T-helper 17 cell (primary cell): Measurements from ENCODE around the gene HNMT. TPM values are rescaled to one million over a fixed set of nuclear protein-coding genes. Genes with fewer than 3 reads are reported as not detected.
"Not testable (repeated sequence)": the region's sequence is repeated elsewhere in the genome, so short reads cannot be mapped to it uniquely, and the experiment has no call there.

Experiments used
- ATAC-seq: fragments of 150-1000 bp; cut with Tn5 transposase; 2 replicates; pipeline ENCODE4 v1.10.0; 2021; ENCODE audit warnings: mild to moderate bottlenecking, moderate library complexity
- DNase-seq, 3 donors: peaks; one replicate each; pipeline versions ENCODE4 v3.0.0 to v3.0.0-alpha.2; 2020 to 2021
- H3K9me3 ChIP-seq: one replicate; pipeline ENCODE4 v1.7.0; 2013; ENCODE audit warnings: low read length, mild to moderate bottlenecking; ENCODE audit not compliant: control insufficient read depth, poor library complexity, severe bottlenecking
- H3K27ac Mint-ChIP-seq: one replicate; pipeline ENCODE4 v1.8.0; 2022; ENCODE audit warnings: mild to moderate bottlenecking, moderate library complexity, mixed read lengths
- H3K27me3 Mint-ChIP-seq: one replicate; pipeline ENCODE4 v1.8.0; 2022; ENCODE audit warnings: mixed read lengths
- H3K36me3 Mint-ChIP-seq: one replicate; pipeline ENCODE4 v1.8.0; 2022; ENCODE audit warnings: low read depth, mixed read lengths
- H3K4me1 Mint-ChIP-seq: one replicate; pipeline ENCODE4 v1.8.0; 2022; ENCODE audit warnings: mild to moderate bottlenecking, mixed read lengths
- H3K4me3 Mint-ChIP-seq: one replicate; pipeline ENCODE4 v1.8.0; 2022; ENCODE audit warnings: mild to moderate bottlenecking, moderate library complexity, mixed read lengths
- total RNA-seq, 4 donors: library from RNA in 2 of 4; stranded (reverse) in 2 of 4; gene quantifications; one replicate each; pipeline ENCODE4 v1.2.3 and lab custom pipeline; 2022 to 2026

The HNMT gene
- total RNA-seq, 2 donors from 2014 or later, result 0.47 to 0.60 TPM

DNA sequence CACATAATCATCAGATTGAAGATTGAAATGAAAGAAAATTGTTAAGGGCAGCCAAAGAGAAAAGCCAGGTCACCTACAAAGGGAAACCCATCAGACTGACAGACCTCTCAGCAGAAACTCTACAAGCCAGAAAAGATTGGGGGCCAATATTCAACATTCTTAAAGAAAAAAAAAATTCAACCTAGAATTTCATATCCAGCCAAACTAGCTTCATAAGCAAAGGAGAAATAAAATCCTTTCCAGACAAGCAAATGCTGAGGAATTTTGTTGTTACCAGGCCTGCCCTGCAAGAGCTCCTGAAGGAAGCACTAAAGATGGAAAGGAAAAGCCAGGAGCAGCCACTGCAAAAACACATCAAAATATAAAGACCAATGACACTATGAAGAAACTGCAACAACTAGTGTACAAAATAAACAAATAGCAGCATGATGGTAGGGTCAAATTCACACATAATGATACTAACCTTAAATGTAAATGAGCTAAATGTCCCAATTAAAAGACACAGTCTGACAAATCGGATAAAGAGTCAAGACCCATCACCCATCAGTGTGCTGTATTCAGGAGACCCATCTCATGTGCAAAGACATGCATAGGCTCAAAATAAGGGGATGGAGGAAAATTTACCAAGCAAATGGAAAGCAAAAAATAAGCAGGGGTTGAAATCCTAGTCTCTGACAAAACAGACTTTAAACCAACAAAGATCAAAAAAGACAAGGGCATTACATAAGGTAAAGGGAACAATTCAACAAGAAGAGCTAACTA is 29.6 kb downstream of the HNMT start:
- H3K9me3 ChIP-seq, H3K4me3 Mint-ChIP-seq, H3K27ac Mint-ChIP-seq, ATAC-seq, DNase-seq, H3K4me1 Mint-ChIP-seq, H3K27me3 Mint-ChIP-seq, H3K36me3 Mint-ChIP-seq: not testable (repeated sequence)

DNA sequence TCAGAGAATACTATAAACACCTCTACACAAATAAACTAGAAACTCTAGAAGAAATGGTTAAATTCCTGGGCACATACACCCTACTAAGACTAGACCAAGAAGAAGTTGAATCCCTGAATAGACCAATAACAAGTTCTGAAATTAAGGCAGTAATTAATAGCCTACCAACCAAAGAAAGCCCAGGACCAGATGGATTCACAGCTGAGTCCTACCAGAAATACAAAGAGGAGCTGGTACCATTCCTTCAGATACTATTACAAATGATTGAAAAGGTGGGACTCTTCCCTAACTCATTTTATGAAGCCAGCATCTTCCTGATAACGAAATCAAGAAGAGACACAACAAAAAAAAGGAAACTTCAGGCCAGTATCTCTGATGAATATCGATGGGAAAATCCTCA is 31.1 kb downstream of the HNMT start:
- H3K4me1 Mint-ChIP-seq, H3K4me3 Mint-ChIP-seq, DNase-seq, H3K27ac Mint-ChIP-seq, H3K9me3 ChIP-seq, ATAC-seq, H3K36me3 Mint-ChIP-seq, H3K27me3 Mint-ChIP-seq: not testable (repeated sequence)

DNA sequence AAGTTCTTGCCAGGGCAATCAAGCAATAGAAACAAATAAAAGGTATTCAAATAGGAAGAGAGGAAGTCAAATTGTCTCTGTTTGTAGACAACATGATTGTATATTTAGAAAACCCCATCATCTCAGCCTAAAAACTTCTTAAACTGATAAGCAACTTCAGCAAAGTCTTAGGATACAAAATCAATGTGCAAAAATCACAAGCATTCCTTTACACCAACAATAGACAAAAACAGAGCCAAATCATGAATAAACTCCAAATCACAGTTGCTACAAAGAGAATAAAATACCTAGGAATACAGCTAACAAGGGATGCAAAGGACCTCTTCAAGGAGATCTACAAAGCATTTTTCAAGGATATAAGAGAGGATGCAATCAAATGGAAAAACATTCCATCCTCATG is 31.9 kb downstream of the HNMT start:
- not testable (repeated sequence) for DNase-seq, H3K27ac Mint-ChIP-seq

DNA sequence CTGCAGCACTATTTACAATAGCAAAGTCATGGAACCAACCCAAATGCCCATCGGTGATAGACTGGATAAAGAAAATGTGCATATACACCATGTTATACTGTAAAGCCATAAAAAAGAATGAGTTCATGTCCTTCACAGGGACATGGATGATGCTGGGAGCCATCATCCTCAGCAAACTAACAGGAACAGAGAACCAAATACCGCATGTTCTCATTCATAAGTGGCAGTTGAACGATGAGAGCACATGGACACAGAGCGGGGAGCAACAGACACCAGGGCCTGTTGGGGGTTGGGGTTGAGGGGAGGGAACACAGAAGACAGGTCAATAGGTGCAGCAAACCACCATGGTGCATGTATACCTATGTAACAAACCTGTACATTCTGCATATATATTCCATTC is 33.5 kb downstream of the HNMT start:
- H3K4me1 Mint-ChIP-seq, result no peaks in the 10 kb centered on the region
- H3K36me3 Mint-ChIP-seq, result no peaks in the 10 kb centered on the region
- no peak overlapping the region for H3K4me3 Mint-ChIP-seq
- no peak overlapping the region for H3K27ac Mint-ChIP-seq
- H3K9me3 ChIP-seq, result no peaks in the 10 kb centered on the region
- no peaks in the 10 kb centered on the region for H3K27me3 Mint-ChIP-seq
- ATAC-seq (no peak), DNase-seq (no peak)

More for the DNA sequence above, 31.9 kb downstream of the HNMT start:
- H3K4me3 Mint-ChIP-seq, H3K36me3 Mint-ChIP-seq, H3K9me3 ChIP-seq, H3K27me3 Mint-ChIP-seq, ATAC-seq, H3K4me1 Mint-ChIP-seq: not testable (repeated sequence)

DNA sequence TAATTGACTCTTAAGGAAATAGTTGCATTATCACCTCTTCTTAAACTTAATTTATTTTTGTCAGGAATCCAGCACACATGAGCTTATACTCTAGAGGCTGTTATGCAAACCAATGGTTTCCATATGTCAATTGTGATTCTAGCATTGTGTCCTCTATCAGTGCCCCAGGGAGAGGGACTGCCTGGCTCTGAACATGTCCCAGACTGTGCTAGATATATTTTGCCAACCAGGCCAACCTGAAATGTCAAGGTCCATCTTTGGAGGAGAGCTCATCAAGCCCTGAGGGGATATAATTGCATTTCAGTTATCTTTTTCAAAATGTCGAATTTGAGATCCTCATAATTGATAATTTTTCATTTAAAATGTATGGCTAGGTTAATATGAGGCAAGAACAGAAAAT is 34.2 kb downstream of the HNMT start:
- DNase-seq, result no peak
- H3K4me3 Mint-ChIP-seq, result no peak overlapping the region
- H3K4me1 Mint-ChIP-seq, result no peaks in the 10 kb centered on the region
- no peaks in the 10 kb centered on the region for H3K36me3 Mint-ChIP-seq
- H3K27me3 Mint-ChIP-seq, result no peaks in the 10 kb centered on the region
- H3K9me3 ChIP-seq, result no peaks in the 10 kb centered on the region
- no peak for ATAC-seq
- no peak overlapping the region for H3K27ac Mint-ChIP-seq

DNA sequence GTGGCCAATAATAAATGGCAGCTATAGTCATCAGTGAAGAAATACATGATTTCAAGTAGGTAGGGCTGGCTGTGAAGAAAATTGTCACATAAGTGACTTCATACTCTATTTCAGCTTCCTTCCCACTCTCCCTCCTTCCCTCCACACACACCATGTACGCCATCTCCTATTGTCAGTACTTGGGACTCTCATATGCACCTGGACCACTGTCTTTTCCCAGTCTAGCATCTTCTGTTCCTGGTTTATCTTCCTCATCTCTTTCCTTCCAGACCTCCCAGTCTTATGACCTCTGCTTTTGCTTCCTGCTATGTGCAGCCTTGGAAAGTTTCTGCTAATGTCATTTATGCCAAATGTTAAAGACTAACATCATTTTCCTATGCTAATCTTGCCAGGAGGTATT is 35.0 kb downstream of the HNMT start:
- Mint-ChIP-seq H3K27me3 (no peaks in the 10 kb centered on the region), H3K36me3 (no peaks in the 10 kb centered on the region)

DNA sequence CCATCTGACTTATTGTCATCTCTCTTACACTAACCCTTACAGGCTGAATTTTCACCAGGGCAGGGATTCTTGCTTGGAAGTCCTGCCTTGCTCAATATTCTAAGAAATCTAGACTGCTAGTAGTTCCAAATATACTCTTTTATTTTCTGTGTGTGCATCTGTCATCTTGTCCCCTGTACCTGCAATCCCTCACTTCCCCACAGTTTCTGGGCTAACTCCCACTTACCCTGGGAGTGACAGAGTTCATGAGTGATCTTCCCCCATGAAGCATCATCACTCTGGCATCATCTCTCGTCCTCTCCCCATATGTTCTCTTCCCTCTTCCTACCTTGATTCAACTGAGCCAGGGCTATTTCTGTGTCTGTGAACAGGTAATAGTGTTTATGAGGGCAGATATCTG is 35.7 kb downstream of the HNMT start:
- H3K9me3 ChIP-seq, result no peaks in the 10 kb centered on the region
- no peaks in the 10 kb centered on the region for H3K4me1 Mint-ChIP-seq
- H3K27me3 Mint-ChIP-seq, result no peaks in the 10 kb centered on the region
- ATAC-seq (no peak), DNase-seq (no peak)
- H3K36me3 Mint-ChIP-seq, result no peaks in the 10 kb centered on the region
- no peak overlapping the region for H3K27ac Mint-ChIP-seq
- no peak overlapping the region for H3K4me3 Mint-ChIP-seq

More for the DNA sequence above, 35.0 kb downstream of the HNMT start:
- no peaks in the 10 kb centered on the region for H3K4me1 Mint-ChIP-seq
- H3K27ac Mint-ChIP-seq, result no peak overlapping the region
- DNase-seq, result no peak
- no peak for ATAC-seq
- H3K4me3 Mint-ChIP-seq, result peak overlapping the region; percentile 3
- H3K9me3 ChIP-seq, result no peaks in the 10 kb centered on the region

DNA sequence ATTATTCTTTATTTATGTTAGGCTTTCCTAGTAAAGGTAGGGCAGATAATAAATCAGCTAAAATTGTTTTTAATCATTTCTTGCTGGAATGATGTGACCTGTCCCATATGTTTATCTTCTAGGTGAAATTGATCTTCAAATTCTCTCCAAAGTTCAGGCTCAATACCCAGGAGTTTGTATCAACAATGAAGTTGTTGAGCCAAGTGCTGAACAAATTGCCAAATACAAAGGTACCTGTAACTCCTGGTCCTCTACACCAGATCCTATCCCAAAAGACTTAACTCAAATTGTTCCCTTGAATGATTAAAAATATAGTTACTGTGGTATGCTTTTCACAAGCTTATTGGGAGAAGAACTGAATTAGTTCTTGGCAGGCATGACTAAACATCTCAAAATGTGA is 36.5 kb downstream of the HNMT start:
- H3K4me1 Mint-ChIP-seq, result no peaks in the 10 kb centered on the region
- ATAC-seq, result no peak

DNA sequence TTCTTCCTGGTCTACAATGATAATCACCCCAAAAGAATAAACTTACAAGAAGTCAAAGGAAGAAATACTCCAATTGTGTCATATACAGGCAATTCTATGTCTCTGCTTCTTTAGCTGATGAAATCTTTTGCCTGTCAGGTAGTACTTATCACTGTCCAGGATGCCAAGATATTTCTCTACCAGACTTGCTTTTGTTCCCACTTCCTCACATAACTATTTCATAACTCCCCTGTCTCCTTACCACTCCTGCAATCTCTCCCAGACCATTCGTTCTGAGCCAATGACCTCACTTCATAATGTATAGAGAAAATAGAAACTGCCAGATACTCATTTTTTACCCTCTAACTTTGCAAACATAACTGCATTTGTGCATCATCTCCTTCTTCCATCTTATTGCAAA is 39.1 kb downstream of the HNMT start:
- no peaks in the 10 kb centered on the region for H3K27me3 Mint-ChIP-seq
- no peak overlapping the region for H3K4me3 Mint-ChIP-seq
- no peaks in the 10 kb centered on the region for H3K4me1 Mint-ChIP-seq
- no peak for DNase-seq
- H3K27ac Mint-ChIP-seq, result no peak overlapping the region
- no peaks in the 10 kb centered on the region for H3K9me3 ChIP-seq
- no peaks in the 10 kb centered on the region for H3K36me3 Mint-ChIP-seq
- ATAC-seq, result no peak

More for the DNA sequence above, 36.5 kb downstream of the HNMT start:
- Mint-ChIP-seq H3K36me3 (no peaks in the 10 kb centered on the region), H3K4me3 (no peak overlapping the region), H3K27me3 (no peaks in the 10 kb centered on the region), H3K27ac (no peak overlapping the region)
- H3K9me3 ChIP-seq, result no peaks in the 10 kb centered on the region
- no peak for DNase-seq

DNA sequence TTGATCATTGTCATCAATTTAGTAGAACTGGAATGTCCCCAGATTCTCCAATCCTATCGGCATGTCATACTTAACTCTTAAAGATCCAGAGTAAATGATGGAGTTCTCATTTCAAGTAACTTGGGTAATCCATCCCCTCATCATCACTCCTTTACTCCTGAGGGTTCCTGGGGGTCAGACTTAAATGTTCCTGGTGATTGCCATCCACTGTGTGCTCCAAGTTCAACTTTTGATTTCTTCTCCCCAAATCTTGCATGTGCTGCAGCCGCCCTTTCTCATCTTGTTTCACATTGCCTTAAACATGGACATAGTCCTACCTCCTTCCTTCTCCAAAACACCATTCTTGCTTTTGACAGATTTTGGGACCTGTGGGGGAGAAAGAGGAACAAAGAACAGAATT is 43.2 kb downstream of the HNMT start:
- no peaks in the 10 kb centered on the region for H3K9me3 ChIP-seq
- Mint-ChIP-seq H3K27me3 (no peaks in the 10 kb centered on the region), H3K36me3 (no peaks in the 10 kb centered on the region), H3K4me3 (no peak overlapping the region), H3K27ac (no peak overlapping the region), H3K4me1 (no peaks in the 10 kb centered on the region)
- ATAC-seq (no peak), DNase-seq (no peak)

DNA sequence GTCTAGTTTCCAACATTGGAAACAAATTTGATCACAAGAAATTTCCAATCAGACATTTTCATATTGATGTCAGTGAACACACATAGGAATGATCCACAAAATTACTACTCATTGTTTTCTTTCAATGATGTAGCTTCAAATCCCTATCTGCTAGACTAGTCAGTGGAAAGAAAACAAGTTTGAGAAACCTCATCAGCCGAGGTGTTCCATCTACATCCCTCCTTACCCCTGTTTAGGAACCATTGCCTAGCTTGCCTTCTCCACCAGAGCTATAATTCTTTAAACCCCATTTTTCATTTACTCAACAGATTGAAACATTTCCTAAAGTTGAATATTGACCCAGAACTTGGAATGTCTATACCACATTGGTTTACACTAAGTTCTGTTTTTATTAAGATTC is 45.3 kb downstream of the HNMT start:
- no peak for ATAC-seq
- no peaks in the 10 kb centered on the region for H3K4me1 Mint-ChIP-seq
- H3K36me3 Mint-ChIP-seq, result no peaks in the 10 kb centered on the region
- H3K4me3 Mint-ChIP-seq, result no peak overlapping the region
- no peaks in the 10 kb centered on the region for H3K27me3 Mint-ChIP-seq
- no peaks in the 10 kb centered on the region for H3K9me3 ChIP-seq
- no peak overlapping the region for H3K27ac Mint-ChIP-seq
- no peak for DNase-seq

DNA sequence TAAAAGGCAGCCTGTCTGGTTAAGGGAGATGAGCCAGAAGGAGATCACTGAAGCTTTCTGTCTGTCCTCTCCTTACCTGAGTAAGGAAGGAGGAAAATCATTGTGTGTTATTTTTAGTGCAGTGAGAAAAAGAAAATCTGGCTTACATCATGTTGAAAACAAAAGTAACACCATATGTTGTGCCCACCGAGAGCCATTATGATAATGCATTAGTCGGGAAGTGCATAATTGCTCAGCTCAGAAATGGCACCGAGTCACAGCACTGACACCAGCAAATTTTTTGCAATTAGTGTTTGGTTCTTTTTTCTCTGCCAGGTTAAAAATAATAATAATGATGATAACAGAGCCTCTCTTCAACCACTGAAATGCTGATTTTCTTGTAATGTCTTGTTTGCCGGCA is 46.6 kb downstream of the HNMT start:
- ATAC-seq (no peak), DNase-seq (no peak)
- no peaks in the 10 kb centered on the region for H3K9me3 ChIP-seq
- Mint-ChIP-seq H3K27ac (no peak overlapping the region), H3K27me3 (no peaks in the 10 kb centered on the region), H3K4me1 (no peaks in the 10 kb centered on the region), H3K4me3 (no peak overlapping the region), H3K36me3 (no peaks in the 10 kb centered on the region)

DNA sequence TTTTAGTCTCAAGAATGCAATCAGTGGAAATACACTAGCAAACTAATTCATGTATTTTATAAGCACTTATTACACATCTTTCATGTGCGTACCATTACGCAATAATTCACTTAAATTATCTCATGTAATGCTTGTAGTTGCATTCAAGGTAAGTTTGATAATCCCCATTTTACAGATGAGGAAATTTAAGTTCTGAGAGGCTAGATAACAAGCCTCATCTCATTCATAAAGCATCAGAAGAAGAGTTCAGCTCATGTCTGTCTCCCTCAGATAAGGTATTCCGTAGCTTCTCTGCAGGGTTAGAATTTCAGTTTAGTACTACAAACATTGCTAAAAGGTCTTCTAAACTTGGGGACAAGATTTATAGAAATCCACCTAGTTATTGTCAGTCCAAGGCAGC is 47.8 kb downstream of the HNMT start:
- no peak overlapping the region for H3K4me3 Mint-ChIP-seq
- no peaks in the 10 kb centered on the region for H3K36me3 Mint-ChIP-seq
- no peaks in the 10 kb centered on the region for H3K9me3 ChIP-seq
- ATAC-seq, result no peak
- no peaks in the 10 kb centered on the region for H3K27me3 Mint-ChIP-seq
- no peak overlapping the region for H3K27ac Mint-ChIP-seq
- DNase-seq, result no peak
- H3K4me1 Mint-ChIP-seq, result no peaks in the 10 kb centered on the region

DNA sequence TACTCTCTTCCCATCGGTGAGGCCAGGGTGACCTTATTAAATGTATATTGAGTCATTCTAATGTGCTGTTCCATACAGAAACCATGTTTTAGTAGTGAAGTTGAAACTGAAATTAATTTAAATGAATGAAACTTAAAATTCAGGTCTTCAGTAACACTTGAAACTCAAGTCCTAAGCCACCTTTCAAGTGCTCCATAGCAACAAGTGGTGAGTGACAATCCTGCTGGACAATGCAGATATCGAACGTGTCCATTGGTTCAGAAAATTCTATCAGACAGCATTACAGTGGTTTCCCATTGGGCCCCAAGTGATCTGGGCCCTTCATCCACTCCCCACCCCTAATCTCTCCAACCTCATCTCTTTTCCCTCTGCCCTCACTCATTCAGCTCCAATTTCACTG is 48.7 kb downstream of the HNMT start:
- no peaks in the 10 kb centered on the region for H3K27me3 Mint-ChIP-seq

More for the DNA sequence above, 48.7 kb downstream of the HNMT start:
- H3K4me1 Mint-ChIP-seq, result no peaks in the 10 kb centered on the region
- no peaks in the 10 kb centered on the region for H3K9me3 ChIP-seq
- H3K4me3 Mint-ChIP-seq, result no peak overlapping the region
- H3K36me3 Mint-ChIP-seq, result no peaks in the 10 kb centered on the region
- H3K27ac Mint-ChIP-seq, result no peak overlapping the region
- ATAC-seq (no peak), DNase-seq (no peak)
